NT2/D1 (cell line): ENCODE results near the gene SDC1.
A peak's percentile ranks its signal among the peaks of the same experiment; 100 is the strongest.

Source experiments
- DNase-seq: peaks from one replicate; pipeline ENCODE4 v3.0.0-alpha.2; 2011; ENCODE audit warnings: low read depth, low spot score
- H3K27me3 ChIP-seq: 2 replicates; pipeline ENCODE4 v1.6.0; 2011; ENCODE audit warnings: mild to moderate bottlenecking; ENCODE audit not compliant: insufficient read length, insufficient read depth
- H3K36me3 ChIP-seq: 2 replicates; pipeline ENCODE4 v1.6.1; 2011; ENCODE audit warnings: mild to moderate bottlenecking, low read length, mixed read lengths; ENCODE audit not compliant: insufficient read depth, insufficient read length
- H3K4me1 ChIP-seq: 2 replicates; pipeline ENCODE4 v1.5.1; 2011; ENCODE audit not compliant: insufficient read depth, insufficient read length
- H3K4me3 ChIP-seq: 2 replicates; pipeline ENCODE4 v1.5.1; 2011; ENCODE audit warnings: low read depth; ENCODE audit not compliant: insufficient read length
- H3K9ac ChIP-seq: 2 replicates; pipeline ENCODE4 v1.6.0; 2011; ENCODE audit warnings: low read depth; ENCODE audit not compliant: insufficient read length
- H3K9me3 ChIP-seq: 2 replicates; pipeline ENCODE4 v1.5.1; 2011; ENCODE audit warnings: mild to moderate bottlenecking, low read length; ENCODE audit not compliant: insufficient read depth
- SUZ12 ChIP-seq: IDR thresholded peaks from 2 replicates; pipeline ENCODE4 v1.6.1; 2011; ENCODE audit not compliant: insufficient read length, insufficient read depth; ENCODE audit errors: extremely low read depth
- YY1 ChIP-seq: IDR thresholded peaks from 2 replicates; pipeline ENCODE4 v1.6.1; 2011; ENCODE audit not compliant: insufficient read length, insufficient read depth
- ZNF274 ChIP-seq: IDR thresholded peaks from 2 replicates; pipeline ENCODE4 v1.6.1; 2011; ENCODE audit warnings: mild to moderate bottlenecking, low read depth, low read length

Gene SDC1

DNA sequence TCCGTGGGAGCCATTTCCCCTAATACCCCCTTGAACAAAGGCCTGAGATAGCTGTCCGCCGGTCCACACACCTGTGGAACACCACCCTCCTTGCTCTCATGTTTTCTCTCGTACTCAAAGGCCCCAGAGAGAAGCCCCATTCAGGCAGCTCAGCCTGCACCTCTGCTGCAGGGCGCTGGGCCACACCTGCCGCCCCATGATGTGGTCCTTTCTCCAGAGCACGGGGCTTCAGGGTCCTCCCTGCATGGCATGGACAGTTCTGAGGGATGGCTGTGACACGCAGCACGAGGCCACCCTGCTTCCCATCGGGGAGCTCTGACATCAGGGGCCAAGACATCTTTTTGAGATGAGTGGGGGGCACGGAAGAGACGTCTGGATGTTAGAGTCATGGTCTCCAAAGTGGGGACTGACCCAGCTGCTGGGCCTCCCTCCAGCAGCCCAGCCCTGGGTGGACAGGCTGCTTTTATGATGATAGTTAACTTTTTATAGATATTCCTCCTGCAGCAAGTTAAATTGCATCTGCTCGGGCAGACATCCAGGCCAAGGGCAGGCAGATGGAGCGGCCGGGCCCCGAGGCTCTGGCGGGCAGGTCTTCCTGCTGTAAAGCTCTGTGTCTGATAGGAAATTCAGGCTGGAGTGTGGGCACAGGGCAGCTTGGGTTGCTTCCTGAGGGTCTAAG is 56.7 kb downstream of the SDC1 start:
- no peak for DNase-seq
- no peak overlapping the region for H3K9ac ChIP-seq
- H3K36me3 ChIP-seq: no peaks in the 10 kb centered on the region
- H3K4me3 ChIP-seq: no peak overlapping the region
- peaks cover 5% of the 10 kb centered on the region; the same call in 1 of the 2 replicates for H3K9me3 ChIP-seq
- TF ChIP-seq YY1: no peak
- TF ChIP-seq SUZ12: no peak
- no peak for TF ChIP-seq ZNF274
- peaks cover 20% of the 10 kb centered on the region for H3K4me1 ChIP-seq
- H3K27me3 ChIP-seq: no peaks in the 10 kb centered on the region

DNA sequence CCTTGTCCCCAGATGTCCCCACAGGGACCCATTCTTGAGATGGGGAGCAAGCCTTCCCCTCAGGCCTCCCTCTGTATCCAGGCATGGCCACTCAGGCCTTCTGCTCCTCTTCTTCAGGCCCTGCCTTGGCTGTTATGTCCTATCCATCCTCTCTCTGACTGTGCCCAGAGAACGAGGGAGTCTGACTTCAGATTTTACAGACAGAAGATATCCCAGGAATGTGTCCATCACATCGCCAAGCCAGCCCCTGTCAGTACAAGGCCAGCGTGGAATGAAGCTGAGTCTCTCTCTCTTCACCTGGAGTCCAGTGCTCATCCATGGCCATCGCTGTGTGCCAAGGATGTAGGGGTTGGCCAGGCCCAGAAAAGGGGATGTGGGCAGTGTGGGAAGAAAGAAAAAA is 57.6 kb downstream of the SDC1 start:
- H3K9ac ChIP-seq: no peak overlapping the region
- no peaks in the 10 kb centered on the region for H3K27me3 ChIP-seq
- peaks cover 5% of the 10 kb centered on the region; the same call in 1 of the 2 replicates for H3K9me3 ChIP-seq
- no peak for TF ChIP-seq YY1
- no peak for TF ChIP-seq ZNF274
- TF ChIP-seq SUZ12: no peak
- H3K4me3 ChIP-seq: no peak overlapping the region
- H3K36me3 ChIP-seq: no peaks in the 10 kb centered on the region
- peaks cover 20% of the 10 kb centered on the region for H3K4me1 ChIP-seq
- no peak for DNase-seq

DNA sequence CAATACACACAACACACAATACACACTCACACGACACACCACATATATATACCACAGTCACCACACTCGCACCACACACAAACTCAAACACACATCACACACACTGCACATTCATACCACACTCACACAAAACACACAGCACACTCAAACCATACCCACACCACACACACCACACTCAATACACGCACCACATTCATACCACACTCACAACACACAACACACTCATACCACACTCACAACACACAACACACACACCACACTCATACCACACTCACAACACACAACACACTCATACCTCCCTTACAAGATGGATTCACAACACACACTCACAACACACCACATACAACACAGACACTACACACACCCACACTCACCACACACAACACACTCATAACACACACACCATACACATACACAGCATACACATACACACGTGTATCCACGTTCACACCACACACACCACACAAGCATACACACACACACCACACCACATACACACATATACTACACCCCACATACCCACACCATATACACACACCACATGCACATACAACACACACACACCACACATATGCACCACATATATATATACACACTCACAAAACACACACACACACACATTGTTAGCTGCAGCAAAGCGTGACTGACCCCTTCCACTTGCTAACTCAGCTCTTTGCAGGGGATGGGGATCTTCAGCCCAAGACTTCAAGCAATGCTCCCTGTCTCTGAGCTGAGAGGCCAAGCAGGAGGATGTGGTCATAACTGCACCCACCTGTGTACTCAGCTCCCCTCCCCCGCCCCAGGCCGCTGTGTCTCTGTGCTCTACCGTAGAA is 59.0 kb downstream of the SDC1 start:
- DNase-seq: no peak
- H3K9me3 ChIP-seq: no peaks in the 10 kb centered on the region
- H3K4me3 ChIP-seq: no peak overlapping the region
- no peaks in the 10 kb centered on the region for H3K36me3 ChIP-seq
- H3K27me3 ChIP-seq: no peaks in the 10 kb centered on the region
- H3K4me1 ChIP-seq: peaks cover 20% of the 10 kb centered on the region
- no peak overlapping the region for H3K9ac ChIP-seq
- no peak for TF ChIP-seq SUZ12
- TF ChIP-seq YY1: no peak
- TF ChIP-seq ZNF274: no peak

DNA sequence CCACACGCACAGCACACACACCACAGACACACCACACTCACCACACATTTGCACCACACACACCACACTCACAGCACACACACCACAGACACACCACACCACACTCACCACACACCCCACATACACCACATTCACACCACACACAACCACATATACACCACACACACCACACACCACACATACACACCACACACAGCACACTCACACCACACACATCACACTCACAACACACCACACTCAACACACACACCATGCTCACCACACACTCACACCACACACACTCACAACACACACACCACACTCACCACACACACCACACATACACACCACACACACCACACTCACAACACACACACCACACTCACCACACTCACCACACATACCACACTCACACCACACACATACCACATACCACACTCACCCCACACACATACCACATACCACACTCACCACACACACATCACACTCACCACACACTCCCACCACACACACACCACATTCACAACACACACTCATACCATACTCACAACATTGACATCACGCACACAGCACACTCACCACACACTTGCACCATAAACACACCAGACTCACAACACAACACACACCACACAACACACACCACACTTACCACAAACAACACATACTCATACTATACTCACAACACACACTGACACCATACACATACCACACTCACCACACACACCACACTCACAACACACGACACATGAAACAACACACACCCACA is 60.0 kb downstream of the SDC1 start:
- Histone ChIP-seq H3K36me3 (no peaks in the 10 kb centered on the region), H3K9ac (no peak overlapping the region), H3K27me3 (no peaks in the 10 kb centered on the region), H3K9me3 (no peaks in the 10 kb centered on the region), H3K4me3 (no peak overlapping the region), H3K4me1 (peaks cover 18% of the 10 kb centered on the region)
- TF ChIP-seq SUZ12: no peak
- no peak for TF ChIP-seq YY1
- TF ChIP-seq ZNF274: no peak
- DNase-seq: no peak

DNA sequence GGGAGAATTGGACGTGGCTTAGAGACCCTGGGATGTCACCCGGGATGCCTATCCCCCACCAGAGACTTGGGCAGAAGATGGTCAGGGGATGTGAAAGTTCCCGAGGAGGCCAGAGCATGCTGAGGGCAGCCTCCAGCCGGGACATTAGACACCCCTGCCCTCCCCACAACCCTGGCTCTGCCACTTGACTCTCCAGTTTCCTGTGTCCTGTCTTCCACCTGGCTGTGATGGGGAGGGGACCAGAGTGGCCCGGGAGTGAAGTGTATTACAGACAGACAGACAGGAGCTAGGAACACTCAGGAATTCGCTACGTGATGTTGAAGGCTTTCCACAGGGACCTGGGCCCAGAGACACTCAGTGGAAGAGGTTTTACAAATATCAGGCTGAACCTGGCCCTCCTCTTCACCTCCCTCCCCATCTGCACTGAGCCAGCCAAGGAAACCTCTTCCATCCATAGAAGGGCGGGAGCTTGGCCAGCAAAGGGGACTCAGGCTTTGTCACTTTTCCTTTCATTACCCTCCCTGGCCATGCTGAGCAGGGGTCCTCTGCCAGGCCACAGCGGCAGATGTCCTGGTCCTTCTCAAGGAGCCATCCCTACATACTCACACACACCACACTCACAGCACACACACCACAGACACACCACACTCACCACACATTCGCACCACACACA is 60.7 kb downstream of the SDC1 start:
- H3K9ac ChIP-seq: peak overlapping the region; percentile 7
- H3K36me3 ChIP-seq: no peaks in the 10 kb centered on the region
- H3K4me3 ChIP-seq: no peak overlapping the region
- H3K4me1 ChIP-seq: peaks cover 18% of the 10 kb centered on the region
- TF ChIP-seq SUZ12: no peak
- no peak for TF ChIP-seq ZNF274
- TF ChIP-seq YY1: no peak
- DNase-seq: no peak
- no peaks in the 10 kb centered on the region for H3K9me3 ChIP-seq
- H3K27me3 ChIP-seq: no peaks in the 10 kb centered on the region

DNA sequence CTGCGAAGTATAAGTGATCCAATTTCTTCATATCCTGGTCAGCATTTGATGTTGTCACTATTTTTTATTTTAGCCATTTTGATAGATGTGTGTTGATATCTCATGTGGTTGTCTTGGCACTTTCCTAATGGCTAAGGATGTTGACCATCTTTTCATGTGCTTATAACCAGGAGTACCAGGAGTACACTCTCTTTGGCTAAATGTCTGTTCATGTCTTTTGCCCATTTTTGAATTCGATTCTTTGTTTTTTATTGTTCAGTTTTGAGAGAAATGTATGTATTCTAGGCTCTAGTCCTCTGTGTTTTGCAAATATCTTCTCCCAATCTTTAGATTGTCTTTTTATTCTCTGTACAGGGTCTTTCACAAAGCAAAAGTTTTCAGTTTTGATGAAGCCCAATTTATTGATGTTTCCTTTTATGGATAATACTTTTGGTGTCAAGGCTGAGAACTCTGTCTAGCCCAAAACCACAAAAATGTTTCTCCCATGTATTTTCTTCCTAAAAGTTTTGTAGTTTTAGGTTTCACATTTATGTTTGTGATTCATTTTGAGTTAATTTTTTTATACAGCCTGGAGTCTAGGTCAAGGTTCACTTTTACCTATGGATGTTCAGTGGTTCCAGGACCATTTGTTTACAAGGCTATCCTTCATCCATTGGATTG is 65.4 kb downstream of the SDC1 start:
- TF ChIP-seq ZNF274: no peak
- TF ChIP-seq SUZ12: no peak
- TF ChIP-seq YY1: no peak
- peaks cover 6% of the 10 kb centered on the region for H3K4me1 ChIP-seq
- H3K9ac ChIP-seq: no peak overlapping the region
- no peak for DNase-seq
- H3K36me3 ChIP-seq: no peaks in the 10 kb centered on the region
- no peaks in the 10 kb centered on the region for H3K9me3 ChIP-seq
- H3K4me3 ChIP-seq: no peak overlapping the region
- H3K27me3 ChIP-seq: no peaks in the 10 kb centered on the region
